Measurements from ENCODE around the gene SYT17. TPM values are rescaled to one million over a fixed set of nuclear protein-coding genes. Genes with fewer than 3 reads are reported as not detected.
A peak's percentile ranks its signal among the peaks of the same experiment; 100 is the strongest.

SYT17 gene
- total RNA-seq, 4 donors from 2014 or later = 4.2 to 30.5 (median 9.6) TPM

DNA sequence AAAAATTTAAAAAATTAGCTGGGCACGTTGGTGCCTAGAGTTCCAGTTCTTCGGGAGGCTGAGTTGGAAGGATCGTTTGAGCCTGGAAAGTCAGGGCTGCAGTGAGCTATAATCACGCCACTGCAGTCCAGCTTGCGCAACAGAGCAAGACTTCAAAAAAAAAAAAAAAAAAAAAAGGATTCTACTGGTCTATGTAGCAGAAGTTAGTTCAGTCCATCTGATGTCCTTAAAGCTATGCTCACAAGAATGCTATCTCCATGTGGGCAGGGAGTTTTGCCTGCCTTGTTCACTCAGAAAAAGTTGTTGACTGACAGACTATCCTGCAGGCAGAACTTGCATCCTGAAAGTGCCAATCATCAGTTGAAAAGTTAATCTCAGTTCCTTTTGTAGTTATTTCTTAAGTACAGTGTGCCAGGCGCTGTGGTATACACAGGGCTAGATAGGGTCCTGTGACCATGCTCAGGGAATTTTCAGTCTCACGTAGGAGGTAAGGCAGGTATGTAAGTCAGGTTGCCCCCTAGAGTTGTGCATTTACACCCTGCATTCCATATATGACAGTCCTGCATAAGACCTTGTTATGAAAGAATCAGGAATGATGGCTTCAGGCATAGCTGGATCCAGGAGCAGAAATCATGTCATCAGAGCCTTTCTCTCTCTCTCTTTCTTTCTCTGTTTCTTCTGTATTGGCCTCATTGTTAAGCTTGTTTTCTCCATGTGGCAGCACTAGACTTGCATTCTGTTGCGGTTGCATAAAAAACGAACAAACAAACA lies 7.6 kb downstream of the SYT17 start:
- Histone ChIP-seq H3K4me1 (no peaks in the 10 kb centered on the region), H3K27ac (no peak overlapping the region), H3K9me3 (no peaks in the 10 kb centered on the region), H3K36me3 (no peaks in the 10 kb centered on the region), H3K4me3 (no peak overlapping the region), H3K27me3 (no peaks in the 10 kb centered on the region)
- no peak for DNase-seq
- no peak for TF ChIP-seq POLR2A (IDR thresholded peaks at IDR 0.05)
- TF ChIP-seq, protein P1, sequence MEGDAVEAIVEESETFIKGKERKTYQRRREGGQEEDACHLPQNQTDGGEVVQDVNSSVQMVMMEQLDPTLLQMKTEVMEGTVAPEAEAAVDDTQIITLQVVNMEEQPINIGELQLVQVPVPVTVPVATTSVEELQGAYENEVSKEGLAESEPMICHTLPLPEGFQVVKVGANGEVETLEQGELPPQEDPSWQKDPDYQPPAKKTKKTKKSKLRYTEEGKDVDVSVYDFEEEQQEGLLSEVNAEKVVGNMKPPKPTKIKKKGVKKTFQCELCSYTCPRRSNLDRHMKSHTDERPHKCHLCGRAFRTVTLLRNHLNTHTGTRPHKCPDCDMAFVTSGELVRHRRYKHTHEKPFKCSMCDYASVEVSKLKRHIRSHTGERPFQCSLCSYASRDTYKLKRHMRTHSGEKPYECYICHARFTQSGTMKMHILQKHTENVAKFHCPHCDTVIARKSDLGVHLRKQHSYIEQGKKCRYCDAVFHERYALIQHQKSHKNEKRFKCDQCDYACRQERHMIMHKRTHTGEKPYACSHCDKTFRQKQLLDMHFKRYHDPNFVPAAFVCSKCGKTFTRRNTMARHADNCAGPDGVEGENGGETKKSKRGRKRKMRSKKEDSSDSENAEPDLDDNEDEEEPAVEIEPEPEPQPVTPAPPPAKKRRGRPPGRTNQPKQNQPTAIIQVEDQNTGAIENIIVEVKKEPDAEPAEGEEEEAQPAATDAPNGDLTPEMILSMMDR (IDR thresholded peaks at IDR 0.05) = no peak

- H3K4me3 ChIP-seq = no peak overlapping the region
- H3K27me3 ChIP-seq = no peaks in the 10 kb centered on the region
- no peak for DNase-seq
- no peak overlapping the region for H3K27ac ChIP-seq
- H3K4me1 ChIP-seq = no peaks in the 10 kb centered on the region
- TF ChIP-seq, protein P1 (IDR thresholded peaks at IDR 0.05) = no peak
- H3K36me3 ChIP-seq = no peaks in the 10 kb centered on the region
- H3K9me3 ChIP-seq = no peaks in the 10 kb centered on the region
These were observed 9.2 kb downstream of the SYT17 start for GRCh38 chr16:19177111-19177739.

GRCh38 chr16:19179546-19180490 lies 11.8 kb downstream of the SYT17 start:
- Histone ChIP-seq H3K36me3 (no peaks in the 10 kb centered on the region), H3K4me3 (no peak overlapping the region), H3K9me3 (no peaks in the 10 kb centered on the region), H3K27me3 (no peaks in the 10 kb centered on the region), H3K27ac (no peak overlapping the region), H3K4me1 (no peaks in the 10 kb centered on the region)
- TF ChIP-seq, protein P1 (IDR thresholded peaks at IDR 0.05) = peak; percentile 42 to 77 (median 66)
- TF ChIP-seq POLR2A (IDR thresholded peaks at IDR 0.05) = no peak
- DNase-seq = peak; percentile 53 to 82 (median 77)

- Histone ChIP-seq H3K9me3 (no peaks in the 10 kb centered on the region), H3K4me1 (no peaks in the 10 kb centered on the region), H3K36me3 (no peaks in the 10 kb centered on the region), H3K27me3 (no peaks in the 10 kb centered on the region), H3K27ac (no peak overlapping the region), H3K4me3 (no peak overlapping the region)
- DNase-seq = no peak
- no peak for TF ChIP-seq POLR2A (IDR thresholded peaks at IDR 0.05)
- TF ChIP-seq, protein P1 (IDR thresholded peaks at IDR 0.05) = no peak
These were observed 12.7 kb downstream of the SYT17 start for GRCh38 chr16:19180741-19181140.

GRCh38 chr16:19182481-19182880 lies 14.4 kb downstream of the SYT17 start:
- Histone ChIP-seq H3K27ac (no peak overlapping the region), H3K36me3 (no peaks in the 10 kb centered on the region), H3K4me1 (no peaks in the 10 kb centered on the region), H3K4me3 (no peak overlapping the region), H3K9me3 (no peaks in the 10 kb centered on the region), H3K27me3 (no peaks in the 10 kb centered on the region)
- no peak for DNase-seq
- TF ChIP-seq POLR2A (IDR thresholded peaks at IDR 0.05) = no peak
- TF ChIP-seq, protein P1 (IDR thresholded peaks at IDR 0.05) = no peak

All from Peyer's patch (tissue), 4 donors.